Vagina (tissue), 2 donors: Measurements from ENCODE around the gene SDHAF2. TPM values are rescaled to one million over a fixed set of nuclear protein-coding genes. Genes with fewer than 3 reads are reported as not detected.

Experiments
- DNase-seq, 2 donors: peaks; one replicate each; pipeline ENCODE4 v3.0.0-alpha.2; 2017; ENCODE audit errors: extremely low spot score in 2 of 2
- H3K27ac ChIP-seq: fragments of 200-600 bp; sonication (generic); one replicate; pipeline ENCODE4 v1.5.1; 2019
- H3K27me3 ChIP-seq: fragments of 200-600 bp; sonication (generic); one replicate; pipeline ENCODE4 v1.5.1; 2019
- H3K36me3 ChIP-seq, 2 donors: fragments of 200-600 bp; sonication (generic); one replicate each; pipeline ENCODE4 v1.5.1; 2017 to 2019
- H3K4me1 ChIP-seq: fragments of 200-600 bp; sonication (generic); one replicate; pipeline ENCODE4 v1.5.1; 2019
- H3K4me3 ChIP-seq, 2 donors: fragments of 200-600 bp; sonication (generic); 1 replicate in 1 of 2; 2 replicates in 1 of 2; pipeline ENCODE4 v1.5.1; 2016 to 2019
- H3K9me3 ChIP-seq: fragments of 200-600 bp; sonication (generic); one replicate; pipeline ENCODE4 v1.5.1; 2019
- POLR2A ChIP-seq, 2 donors: fragments of 450-650 bp; IDR thresholded peaks; one replicate each; pipeline ENCODE4 v1.6.1; 2017; ENCODE audit warnings: antibody characterized with exemption in 2 of 2, mild to moderate bottlenecking in 2 of 2, moderate library complexity in 2 of 2
- POLR2AphosphoS5 ChIP-seq, 2 donors: sonication (generic); formaldehyde crosslinking; IDR thresholded peaks; one replicate each; pipeline ENCODE4 v1.9.0; 2017; ENCODE audit warnings: antibody characterized with exemption in 2 of 2, mild to moderate bottlenecking in 2 of 2, low read depth in 1 of 2; ENCODE audit not compliant: insufficient read depth in 1 of 2
- intact Hi-C: fragments of 100-400 bp; cut with DNase I; formaldehyde crosslinking; loops from one replicate; pipeline ENCODE4 v1.15.1; 2023
- total RNA-seq: library from RNA; depleted of rRNA; stranded (reverse); fragments of >200 nt; gene quantifications from one replicate; pipeline ENCODE4 v1.2.3, GENCODE V29; 2016
- TF ChIP-seq, protein P1 (sequence below), 3 experiments: fragments of 450-650 bp in 2 of 3; fragments of 200-600 bp in 1 of 3; sonication (generic) in 1 of 3; IDR thresholded peaks; one replicate each; pipeline ENCODE4 v1.5.1; 2017 to 2019; ENCODE audit warnings: antibody characterized with exemption in 3 of 3, mild to moderate bottlenecking in 2 of 3, moderate library complexity in 2 of 3

The SDHAF2 gene
- total RNA-seq, 1 donor from 2014 or later: 24.3 TPM

DNA sequence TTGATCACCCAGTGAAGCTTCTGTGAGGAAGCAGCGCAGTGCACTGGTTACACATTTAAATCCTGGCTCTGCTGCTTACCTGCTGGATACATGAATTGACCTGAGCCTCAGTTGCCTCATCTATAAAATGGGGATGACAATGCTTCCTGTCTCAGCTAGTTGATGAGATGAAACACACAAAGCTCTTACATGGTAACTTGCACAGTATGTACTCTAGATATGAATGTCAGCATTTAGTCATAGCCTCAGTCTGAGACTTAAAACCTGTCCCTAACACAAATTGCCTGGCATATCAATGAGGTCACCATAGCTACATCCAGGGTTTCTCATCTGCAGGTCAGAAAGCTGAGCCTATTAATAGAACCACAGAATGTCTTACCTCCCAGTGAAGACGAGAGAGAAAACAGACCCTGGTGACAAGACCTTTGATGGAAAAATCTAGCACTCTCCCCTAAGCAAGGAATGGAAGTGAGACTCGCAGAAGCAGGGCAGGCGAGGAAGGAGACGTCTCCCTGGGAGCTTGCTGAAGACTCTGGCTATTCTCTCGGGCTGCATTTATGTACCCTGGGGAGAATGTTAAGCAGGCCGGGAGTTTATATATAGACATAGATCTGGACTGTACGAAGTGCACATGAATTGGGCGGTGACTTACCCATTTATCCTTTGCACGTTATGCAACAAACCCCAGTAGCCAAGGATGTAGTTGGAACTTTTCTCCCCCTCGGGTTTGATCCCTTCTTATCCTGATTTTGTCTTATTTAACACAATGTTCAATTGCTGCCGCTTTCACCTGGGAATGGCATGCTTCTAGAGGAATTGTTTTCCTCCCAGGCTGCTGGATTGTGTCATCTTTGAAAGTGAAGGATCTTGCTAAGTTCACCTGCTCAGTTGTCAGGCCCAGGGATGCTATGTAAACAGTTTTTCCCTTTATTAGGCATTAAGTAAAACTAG, 18.0 kb downstream of the SDHAF2 start:
- no peaks in the 10 kb centered on the region for H3K9me3 ChIP-seq

DNA sequence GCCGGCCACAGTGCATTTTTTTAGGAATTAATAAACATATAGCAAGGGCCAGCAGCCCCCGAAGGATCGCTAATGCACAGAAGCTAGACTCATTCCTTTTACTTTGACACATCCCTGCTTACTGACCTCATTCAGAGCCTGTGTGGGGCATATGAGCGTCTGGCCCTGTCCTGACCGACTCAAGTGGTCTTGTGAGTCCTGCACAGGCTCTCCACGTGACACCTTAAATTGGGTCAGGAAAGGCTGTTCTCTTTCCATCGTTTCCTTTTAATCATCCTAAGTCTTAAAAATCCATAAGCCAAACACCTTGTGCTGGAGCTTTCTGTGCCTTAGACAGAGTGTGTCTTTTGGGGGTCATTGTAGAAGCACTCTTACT, 18.6 kb downstream of the SDHAF2 start:
- H3K27me3 ChIP-seq: no peaks in the 10 kb centered on the region
- no peak overlapping the region for H3K27ac ChIP-seq
- intact Hi-C loops: loop anchor here (10.0 kb wide), 1 partner anchor 66 kb away; no protein-coding TSS in a partner anchor
- H3K4me3 ChIP-seq: no peak overlapping the region
- TF ChIP-seq POLR2AphosphoS5 (IDR thresholded peaks at IDR 0.05; ENCODE audit: insufficient read depth in 1 of 2, low read depth in 1 of 2): no peak
- no peak for TF ChIP-seq POLR2A (IDR thresholded peaks at IDR 0.05)
- TF ChIP-seq, protein P1, sequence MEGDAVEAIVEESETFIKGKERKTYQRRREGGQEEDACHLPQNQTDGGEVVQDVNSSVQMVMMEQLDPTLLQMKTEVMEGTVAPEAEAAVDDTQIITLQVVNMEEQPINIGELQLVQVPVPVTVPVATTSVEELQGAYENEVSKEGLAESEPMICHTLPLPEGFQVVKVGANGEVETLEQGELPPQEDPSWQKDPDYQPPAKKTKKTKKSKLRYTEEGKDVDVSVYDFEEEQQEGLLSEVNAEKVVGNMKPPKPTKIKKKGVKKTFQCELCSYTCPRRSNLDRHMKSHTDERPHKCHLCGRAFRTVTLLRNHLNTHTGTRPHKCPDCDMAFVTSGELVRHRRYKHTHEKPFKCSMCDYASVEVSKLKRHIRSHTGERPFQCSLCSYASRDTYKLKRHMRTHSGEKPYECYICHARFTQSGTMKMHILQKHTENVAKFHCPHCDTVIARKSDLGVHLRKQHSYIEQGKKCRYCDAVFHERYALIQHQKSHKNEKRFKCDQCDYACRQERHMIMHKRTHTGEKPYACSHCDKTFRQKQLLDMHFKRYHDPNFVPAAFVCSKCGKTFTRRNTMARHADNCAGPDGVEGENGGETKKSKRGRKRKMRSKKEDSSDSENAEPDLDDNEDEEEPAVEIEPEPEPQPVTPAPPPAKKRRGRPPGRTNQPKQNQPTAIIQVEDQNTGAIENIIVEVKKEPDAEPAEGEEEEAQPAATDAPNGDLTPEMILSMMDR (IDR thresholded peaks at IDR 0.05): no peak
- no peaks in the 10 kb centered on the region for H3K9me3 ChIP-seq
- no peak for DNase-seq
- H3K4me1 ChIP-seq: peaks cover 9% of the 10 kb centered on the region
- peaks cover 0 to 31% of the 10 kb centered on the region in 2 donors for H3K36me3 ChIP-seq

More for the DNA sequence above, 18.0 kb downstream of the SDHAF2 start:
- intact Hi-C loops: loop anchor here (10.0 kb wide), 1 partner anchor 67 kb away; no protein-coding TSS in a partner anchor
- no peak for DNase-seq
- H3K27me3 ChIP-seq: no peaks in the 10 kb centered on the region
- H3K4me3 ChIP-seq: no peak overlapping the region
- no peak overlapping the region for H3K27ac ChIP-seq
- TF ChIP-seq POLR2AphosphoS5 (IDR thresholded peaks at IDR 0.05; ENCODE audit: insufficient read depth in 1 of 2, low read depth in 1 of 2) (no peak), POLR2A (IDR thresholded peaks at IDR 0.05) (no peak)
- TF ChIP-seq, protein P1 (IDR thresholded peaks at IDR 0.05): no peak
- H3K4me1 ChIP-seq: peaks cover 9% of the 10 kb centered on the region
- peaks cover 0 to 31% of the 10 kb centered on the region in 2 donors for H3K36me3 ChIP-seq

DNA sequence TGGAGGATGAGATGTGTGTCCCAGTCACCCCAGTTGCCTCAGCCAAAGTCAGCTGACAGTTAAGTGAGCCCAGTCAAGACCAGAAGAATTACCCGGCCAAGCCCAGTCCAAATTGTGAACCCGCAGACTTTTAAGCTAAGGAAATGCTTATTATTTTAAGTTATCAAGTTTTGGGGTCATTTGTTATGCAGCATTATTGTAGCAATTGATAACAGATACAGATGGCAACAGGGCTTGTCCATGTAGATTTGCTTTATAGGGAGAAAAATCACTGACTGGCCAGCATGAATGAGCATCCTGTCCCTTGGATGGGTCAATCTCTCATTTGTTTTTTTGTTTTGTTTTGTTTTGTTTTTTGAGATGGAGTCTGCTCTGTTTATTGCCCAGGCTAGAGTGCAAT, 22.9 kb downstream of the SDHAF2 start:
- no peaks in the 10 kb centered on the region for H3K4me1 ChIP-seq
- no peaks in the 10 kb centered on the region for H3K9me3 ChIP-seq
- no peak overlapping the region for H3K4me3 ChIP-seq
- peaks cover 0 to 5% of the 10 kb centered on the region in 2 donors for H3K36me3 ChIP-seq
- DNase-seq: no peak
- TF ChIP-seq, protein P1 (IDR thresholded peaks at IDR 0.05): no peak
- TF ChIP-seq POLR2A (IDR thresholded peaks at IDR 0.05): no peak
- no peak for TF ChIP-seq POLR2AphosphoS5 (IDR thresholded peaks at IDR 0.05; ENCODE audit: insufficient read depth in 1 of 2, low read depth in 1 of 2)
- H3K27me3 ChIP-seq: no peaks in the 10 kb centered on the region
- intact Hi-C loops: no loop called here
- H3K27ac ChIP-seq: no peak overlapping the region

DNA sequence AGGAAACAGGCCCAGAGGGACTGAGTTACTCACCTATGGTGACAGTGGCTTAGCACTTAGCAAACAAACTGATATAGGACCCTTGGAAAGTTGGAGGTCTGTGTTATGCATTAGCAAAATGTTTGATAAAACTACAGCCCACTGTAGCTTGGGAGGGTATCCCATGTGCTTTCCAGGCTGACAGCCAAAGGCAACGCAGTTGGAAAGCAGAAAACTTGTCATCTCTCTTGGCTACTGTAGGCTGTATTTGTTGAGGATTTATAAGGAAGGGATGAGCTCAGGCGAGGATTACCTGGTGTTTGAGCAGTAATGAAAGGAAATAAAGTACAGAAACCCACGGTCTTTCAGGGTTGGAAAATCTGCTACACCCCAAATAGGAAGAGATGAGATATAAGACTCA, 23.8 kb downstream of the SDHAF2 start:
- intact Hi-C loops: no loop called here
- Histone ChIP-seq H3K27ac (no peak overlapping the region), H3K9me3 (no peaks in the 10 kb centered on the region), H3K36me3 (no peaks in the 10 kb centered on the region), H3K4me3 (no peak overlapping the region), H3K4me1 (no peaks in the 10 kb centered on the region), H3K27me3 (no peaks in the 10 kb centered on the region)
- TF ChIP-seq POLR2A (IDR thresholded peaks at IDR 0.05) (no peak), POLR2AphosphoS5 (IDR thresholded peaks at IDR 0.05; ENCODE audit: insufficient read depth in 1 of 2, low read depth in 1 of 2) (no peak)
- TF ChIP-seq, protein P1 (IDR thresholded peaks at IDR 0.05): no peak
- DNase-seq: no peak

DNA sequence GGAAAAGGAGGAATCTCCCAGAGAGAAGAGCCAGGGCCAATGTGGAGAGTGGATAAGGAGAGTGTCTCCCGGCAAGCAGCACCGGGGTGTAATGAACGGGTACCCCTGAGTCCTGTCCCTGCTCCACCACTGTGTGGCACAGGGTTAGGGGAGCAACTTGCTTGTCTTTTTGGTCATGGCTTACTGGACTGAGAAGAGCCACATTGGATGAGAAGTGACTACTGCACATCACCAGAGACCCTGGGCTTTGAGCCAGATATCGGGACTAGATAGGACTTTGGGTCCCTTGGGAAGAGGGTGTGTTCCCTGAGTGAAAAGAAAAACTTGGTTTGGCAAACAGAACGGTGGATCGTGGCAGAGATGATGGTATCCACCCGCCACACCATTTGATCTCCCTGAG, 24.6 kb downstream of the SDHAF2 start:
- Histone ChIP-seq H3K4me1 (no peaks in the 10 kb centered on the region), H3K9me3 (no peaks in the 10 kb centered on the region), H3K4me3 (no peak overlapping the region), H3K36me3 (no peaks in the 10 kb centered on the region), H3K27ac (no peak overlapping the region), H3K27me3 (no peaks in the 10 kb centered on the region)
- TF ChIP-seq POLR2AphosphoS5 (IDR thresholded peaks at IDR 0.05; ENCODE audit: insufficient read depth in 1 of 2, low read depth in 1 of 2) (no peak), POLR2A (IDR thresholded peaks at IDR 0.05) (no peak)
- TF ChIP-seq, protein P1 (IDR thresholded peaks at IDR 0.05): no peak
- no peak for DNase-seq
- intact Hi-C loops: no loop called here
